SK-N-SH treated with all-trans-retinoic acid at 6 μM for 48 hours (cell line): ENCODE data around the gene SYNDIG1.

Experiments used
- ATAC-seq: fragments of 200-7000 bp; cut with Tn5 transposase; 3 replicates; pipeline ENCODE4 v1.9.1; 2020; ENCODE audit warnings: mild to moderate bottlenecking, moderate library complexity
- ARNTL ChIP-seq: fragments of 450-650 bp; formaldehyde crosslinking; IDR thresholded peaks from 2 replicates; pipeline ENCODE4 v1.5.0; 2020; ENCODE audit warnings: low read depth, mild to moderate bottlenecking, moderate library complexity, borderline replicate concordance
- CREB5 ChIP-seq: fragments of 250-450 bp; sonication (Bioruptor Pico); IDR thresholded peaks from 2 replicates; pipeline ENCODE4 v1.5.1; 2020; ENCODE audit warnings: low read depth, mild to moderate bottlenecking, moderate library complexity
- CSDC2 ChIP-seq: fragments of 250-450 bp; sonication (Bioruptor Pico); IDR thresholded peaks from 2 replicates; pipeline ENCODE4 v1.5.0; 2020; ENCODE audit warnings: mild to moderate bottlenecking, moderate library complexity
- CSRNP3 ChIP-seq: fragments of 250-450 bp; sonication (Bioruptor Pico); IDR thresholded peaks from 2 replicates; pipeline ENCODE4 v1.5.1; 2021; ENCODE audit warnings: mild to moderate bottlenecking, moderate library complexity
- ESRRG ChIP-seq: fragments of 250-450 bp; sonication (Bioruptor Pico); IDR thresholded peaks from 2 replicates; pipeline ENCODE4 v1.6.1; 2021; ENCODE audit warnings: mild to moderate bottlenecking
- GLIS3 ChIP-seq: fragments of 250-450 bp; sonication (Bioruptor Pico); IDR thresholded peaks from 2 replicates; pipeline ENCODE4 v1.5.0; 2020; ENCODE audit warnings: mild to moderate bottlenecking, moderate library complexity
- ISL1 ChIP-seq: fragments of 250-450 bp; sonication (Bioruptor Pico); IDR thresholded peaks from 2 replicates; pipeline ENCODE4 v2.1.2; 2022; ENCODE audit warnings: mild to moderate bottlenecking, moderate library complexity
- OSR1 ChIP-seq: fragments of 250-450 bp; sonication (Bioruptor Pico); IDR thresholded peaks from 2 replicates; pipeline ENCODE4 v1.8.0; 2022; ENCODE audit warnings: moderate library complexity, mild to moderate bottlenecking, inconsistent platforms
- PPARA ChIP-seq: fragments of 250-450 bp; sonication (Bioruptor Pico); IDR thresholded peaks from 2 replicates; pipeline ENCODE4 v1.5.0; 2020; ENCODE audit warnings: mild to moderate bottlenecking, borderline replicate concordance
- RARB ChIP-seq: fragments of 250-450 bp; sonication (Bioruptor Pico); IDR thresholded peaks from 2 replicates; pipeline ENCODE4 v1.8.0; 2021; ENCODE audit warnings: mild to moderate bottlenecking, moderate library complexity
- SNAI2 ChIP-seq: fragments of 250-450 bp; sonication (Bioruptor Pico); IDR thresholded peaks from 2 replicates; pipeline ENCODE4 v1.5.0; 2020; ENCODE audit warnings: mild to moderate bottlenecking, moderate library complexity
- TCF4 ChIP-seq: fragments of 250-450 bp; sonication (Bioruptor Pico); IDR thresholded peaks from 2 replicates; pipeline ENCODE4 v1.8.0; 2021; ENCODE audit warnings: mild to moderate bottlenecking, moderate library complexity, borderline replicate concordance
- TOX ChIP-seq: fragments of 250-450 bp; sonication (Bioruptor Pico); IDR thresholded peaks from 2 replicates; pipeline ENCODE4 v1.8.0; 2021; ENCODE audit warnings: mild to moderate bottlenecking, moderate library complexity, borderline replicate concordance
- ZC3H10 ChIP-seq: fragments of 250-450 bp; sonication (Bioruptor Pico); IDR thresholded peaks from 2 replicates; pipeline ENCODE4 v1.5.1; 2021; ENCODE audit warnings: mild to moderate bottlenecking, moderate library complexity
- ZFP3 ChIP-seq: fragments of 250-450 bp; sonication (Bioruptor Pico); IDR thresholded peaks from 2 replicates; pipeline ENCODE4 v1.5.0; 2020; ENCODE audit warnings: mild to moderate bottlenecking, moderate library complexity
- ZFP30 ChIP-seq: fragments of 450-650 bp; formaldehyde crosslinking; IDR thresholded peaks from 2 replicates; pipeline ENCODE4 v1.5.0; 2022; ENCODE audit warnings: mild to moderate bottlenecking, moderate library complexity
- ZNF565 ChIP-seq: fragments of 450-650 bp; formaldehyde crosslinking; conservative IDR thresholded peaks from 2 replicates; pipeline ENCODE4 v1.5.0; 2020; ENCODE audit warnings: low read depth, mild to moderate bottlenecking, moderate library complexity
- ZNF8 ChIP-seq: fragments of 450-650 bp; formaldehyde crosslinking; IDR thresholded peaks from 2 replicates; pipeline ENCODE4 v1.5.0; 2020; ENCODE audit warnings: mild to moderate bottlenecking, moderate library complexity
- TF ChIP-seq, protein P1 (sequence below): fragments of 250-450 bp; sonication (Bioruptor Pico); IDR thresholded peaks from 2 replicates; pipeline ENCODE4 v1.5.0; 2020; ENCODE audit warnings: mild to moderate bottlenecking, moderate library complexity
- TF ChIP-seq, protein P2 (sequence below): fragments of 250-450 bp; sonication (Bioruptor Pico); IDR thresholded peaks from 2 replicates; pipeline ENCODE4 v1.8.0; 2021; ENCODE audit warnings: low read depth, mild to moderate bottlenecking, moderate library complexity, borderline replicate concordance
- TF ChIP-seq, protein P3 (sequence below): fragments of 250-450 bp; sonication (Bioruptor Pico); IDR thresholded peaks from 2 replicates; pipeline ENCODE4 v1.8.0; 2020; ENCODE audit warnings: mild to moderate bottlenecking, moderate library complexity, borderline replicate concordance

SYNDIG1 gene

DNA sequence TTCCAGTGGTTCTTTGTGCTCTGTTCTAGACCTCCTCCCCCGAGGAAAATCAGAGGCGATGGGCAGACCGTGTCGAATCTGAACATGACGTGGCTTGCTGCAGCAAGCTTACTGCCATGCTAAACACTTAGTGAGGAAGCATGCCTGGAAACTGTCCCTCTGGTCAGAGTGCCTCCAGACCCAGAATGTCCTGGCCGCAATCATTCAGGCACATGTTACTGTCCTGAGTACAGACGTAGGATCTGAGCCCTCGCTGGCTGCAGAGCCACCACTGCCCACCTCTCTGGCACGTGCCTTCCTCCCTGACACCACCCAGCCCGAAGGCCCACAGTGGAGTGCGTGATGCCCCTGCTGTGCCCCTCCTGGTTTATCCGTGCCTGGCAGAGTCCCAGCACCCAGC is 163.6 kb downstream of the SYNDIG1 start:
- ATAC-seq, result no peak

DNA sequence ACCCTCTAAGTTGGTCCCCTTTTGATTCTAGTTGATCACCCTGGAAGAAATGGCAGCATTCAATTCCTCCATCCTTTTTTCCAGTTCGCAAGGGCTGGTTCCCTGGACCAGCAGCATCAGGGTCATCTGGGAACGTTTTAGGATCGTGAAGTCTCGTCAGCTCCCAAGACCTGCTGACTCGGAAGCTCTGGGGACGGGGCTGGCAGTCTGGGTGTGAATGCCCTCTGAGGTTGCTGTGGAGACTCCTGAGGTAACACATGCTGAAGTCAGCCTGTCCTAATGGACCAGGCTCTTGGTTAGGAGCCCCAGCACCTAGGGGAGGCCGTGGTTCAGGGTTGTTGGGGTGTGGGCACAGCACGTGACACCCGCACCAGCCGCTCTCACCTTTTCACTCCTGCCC is 164.1 kb downstream of the SYNDIG1 start:
- TF ChIP-seq ISL1 (CRISPR knock-in tag) (no peak), RARB (no peak), ZFP3 (CRISPR knock-in tag) (no peak), CSDC2 (CRISPR knock-in tag) (no peak), OSR1 (CRISPR knock-in tag) (no peak), ZC3H10 (no peak), ZNF565 (CRISPR knock-in tag) (no peak), TOX (CRISPR knock-in tag) (no peak), TCF4 (CRISPR knock-in tag) (no peak), ZFP30 (CRISPR knock-in tag) (no peak), CSRNP3 (no peak), GLIS3 (CRISPR knock-in tag) (no peak), ZNF8 (no peak), ARNTL (CRISPR knock-in tag) (no peak), ESRRG (CRISPR knock-in tag) (no peak)
- TF ChIP-seq, protein P1, sequence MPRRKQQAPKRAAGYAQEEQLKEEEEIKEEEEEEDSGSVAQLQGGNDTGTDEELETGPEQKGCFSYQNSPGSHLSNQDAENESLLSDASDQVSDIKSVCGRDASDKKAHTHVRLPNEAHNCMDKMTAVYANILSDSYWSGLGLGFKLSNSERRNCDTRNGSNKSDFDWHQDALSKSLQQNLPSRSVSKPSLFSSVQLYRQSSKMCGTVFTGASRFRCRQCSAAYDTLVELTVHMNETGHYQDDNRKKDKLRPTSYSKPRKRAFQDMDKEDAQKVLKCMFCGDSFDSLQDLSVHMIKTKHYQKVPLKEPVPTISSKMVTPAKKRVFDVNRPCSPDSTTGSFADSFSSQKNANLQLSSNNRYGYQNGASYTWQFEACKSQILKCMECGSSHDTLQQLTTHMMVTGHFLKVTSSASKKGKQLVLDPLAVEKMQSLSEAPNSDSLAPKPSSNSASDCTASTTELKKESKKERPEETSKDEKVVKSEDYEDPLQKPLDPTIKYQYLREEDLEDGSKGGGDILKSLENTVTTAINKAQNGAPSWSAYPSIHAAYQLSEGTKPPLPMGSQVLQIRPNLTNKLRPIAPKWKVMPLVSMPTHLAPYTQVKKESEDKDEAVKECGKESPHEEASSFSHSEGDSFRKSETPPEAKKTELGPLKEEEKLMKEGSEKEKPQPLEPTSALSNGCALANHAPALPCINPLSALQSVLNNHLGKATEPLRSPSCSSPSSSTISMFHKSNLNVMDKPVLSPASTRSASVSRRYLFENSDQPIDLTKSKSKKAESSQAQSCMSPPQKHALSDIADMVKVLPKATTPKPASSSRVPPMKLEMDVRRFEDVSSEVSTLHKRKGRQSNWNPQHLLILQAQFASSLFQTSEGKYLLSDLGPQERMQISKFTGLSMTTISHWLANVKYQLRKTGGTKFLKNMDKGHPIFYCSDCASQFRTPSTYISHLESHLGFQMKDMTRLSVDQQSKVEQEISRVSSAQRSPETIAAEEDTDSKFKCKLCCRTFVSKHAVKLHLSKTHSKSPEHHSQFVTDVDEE, result no peak
- TF ChIP-seq, protein P2, sequence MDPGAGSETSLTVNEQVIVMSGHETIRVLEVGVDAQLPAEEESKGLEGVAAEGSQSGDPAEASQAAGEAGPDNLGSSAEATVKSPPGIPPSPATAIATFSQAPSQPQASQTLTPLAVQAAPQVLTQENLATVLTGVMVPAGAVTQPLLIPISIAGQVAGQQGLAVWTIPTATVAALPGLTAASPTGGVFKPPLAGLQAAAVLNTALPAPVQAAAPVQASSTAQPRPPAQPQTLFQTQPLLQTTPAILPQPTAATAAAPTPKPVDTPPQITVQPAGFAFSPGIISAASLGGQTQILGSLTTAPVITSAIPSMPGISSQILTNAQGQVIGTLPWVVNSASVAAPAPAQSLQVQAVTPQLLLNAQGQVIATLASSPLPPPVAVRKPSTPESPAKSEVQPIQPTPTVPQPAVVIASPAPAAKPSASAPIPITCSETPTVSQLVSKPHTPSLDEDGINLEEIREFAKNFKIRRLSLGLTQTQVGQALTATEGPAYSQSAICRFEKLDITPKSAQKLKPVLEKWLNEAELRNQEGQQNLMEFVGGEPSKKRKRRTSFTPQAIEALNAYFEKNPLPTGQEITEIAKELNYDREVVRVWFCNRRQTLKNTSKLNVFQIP (CRISPR knock-in tag), result no peak
- no peak for ATAC-seq

More for the DNA sequence above, 163.6 kb downstream of the SYNDIG1 start:
- TF ChIP-seq, protein P3, sequence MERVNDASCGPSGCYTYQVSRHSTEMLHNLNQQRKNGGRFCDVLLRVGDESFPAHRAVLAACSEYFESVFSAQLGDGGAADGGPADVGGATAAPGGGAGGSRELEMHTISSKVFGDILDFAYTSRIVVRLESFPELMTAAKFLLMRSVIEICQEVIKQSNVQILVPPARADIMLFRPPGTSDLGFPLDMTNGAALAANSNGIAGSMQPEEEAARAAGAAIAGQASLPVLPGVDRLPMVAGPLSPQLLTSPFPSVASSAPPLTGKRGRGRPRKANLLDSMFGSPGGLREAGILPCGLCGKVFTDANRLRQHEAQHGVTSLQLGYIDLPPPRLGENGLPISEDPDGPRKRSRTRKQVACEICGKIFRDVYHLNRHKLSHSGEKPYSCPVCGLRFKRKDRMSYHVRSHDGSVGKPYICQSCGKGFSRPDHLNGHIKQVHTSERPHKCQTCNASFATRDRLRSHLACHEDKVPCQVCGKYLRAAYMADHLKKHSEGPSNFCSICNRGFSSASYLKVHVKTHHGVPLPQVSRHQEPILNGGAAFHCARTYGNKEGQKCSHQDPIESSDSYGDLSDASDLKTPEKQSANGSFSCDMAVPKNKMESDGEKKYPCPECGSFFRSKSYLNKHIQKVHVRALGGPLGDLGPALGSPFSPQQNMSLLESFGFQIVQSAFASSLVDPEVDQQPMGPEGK, result no peak
- TF ChIP-seq CREB5 (CRISPR knock-in tag), result no peak
- TF ChIP-seq SNAI2 (CRISPR knock-in tag), result no peak
- TF ChIP-seq ESRRG (CRISPR knock-in tag), result no peak
- no peak for TF ChIP-seq ZNF8
- TF ChIP-seq, protein P1, result no peak
- no peak for TF ChIP-seq RARB
- TF ChIP-seq CSDC2 (CRISPR knock-in tag), result no peak
- no peak for TF ChIP-seq GLIS3 (CRISPR knock-in tag)
- TF ChIP-seq PPARA (CRISPR knock-in tag), result no peak
- no peak for TF ChIP-seq ZC3H10
- no peak for TF ChIP-seq OSR1 (CRISPR knock-in tag)
- TF ChIP-seq, protein P2 (CRISPR knock-in tag), result no peak
- no peak for TF ChIP-seq ISL1 (CRISPR knock-in tag)
